GM23338 (cell line): ENCODE measurements around the gene KBTBD6. TPM values are rescaled to one million over a fixed set of nuclear protein-coding genes. Genes with fewer than 3 reads are reported as not detected.

ENCODE experiments used
- ATAC-seq: fragments of 200-7000 bp; cut with Tn5 transposase; 3 replicates; pipeline ENCODE4 v1.9.1; 2020
- DNase-seq: peaks from one replicate; pipeline ENCODE4 v3.0.0-alpha.2; 2015; ENCODE audit warnings: low spot score
- H2AFZ ChIP-seq: fragments of 200-600 bp; sonication (generic); 2 replicates; pipeline ENCODE4 v1.8.0; 2016; ENCODE audit warnings: antibody characterized with exemption, mild to moderate bottlenecking, moderate library complexity
- H3F3A ChIP-seq: fragments of 200-600 bp; sonication (generic); replicated peaks from 2 replicates; pipeline ENCODE4 v1.8.0; 2017; ENCODE audit warnings: antibody characterized with exemption, mixed run types, low read depth
- H3K27ac ChIP-seq: fragments of 200-600 bp; sonication (generic); 2 replicates; pipeline ENCODE4 v1.6.1; 2016; ENCODE audit warnings: low read depth
- H3K27me3 ChIP-seq: fragments of 200-600 bp; sonication (generic); 2 replicates; pipeline ENCODE4 v1.8.0; 2016; ENCODE audit warnings: mild to moderate bottlenecking, mixed run types, moderate library complexity; ENCODE audit not compliant: insufficient read depth
- H3K36me3 ChIP-seq: fragments of 200-600 bp; sonication (generic); 2 replicates; pipeline ENCODE4 v1.8.0; 2016; ENCODE audit warnings: mild to moderate bottlenecking; ENCODE audit not compliant: insufficient read depth
- H3K4me1 ChIP-seq: fragments of 200-600 bp; sonication (generic); 2 replicates; pipeline ENCODE4 v1.8.0; 2016; ENCODE audit warnings: mild to moderate bottlenecking, moderate library complexity; ENCODE audit not compliant: insufficient read depth
- H3K4me2 ChIP-seq: fragments of 200-600 bp; sonication (generic); 2 replicates; pipeline ENCODE4 v1.7.1; 2017; ENCODE audit warnings: mixed run types
- H3K4me3 ChIP-seq: fragments of 200-600 bp; sonication (generic); 2 replicates; pipeline ENCODE4 v1.6.1; 2016; ENCODE audit warnings: mixed run types
- H3K79me2 ChIP-seq: fragments of 200-600 bp; sonication (generic); replicated peaks from 2 replicates; pipeline ENCODE4 v1.8.0; 2017; ENCODE audit warnings: mild to moderate bottlenecking; ENCODE audit not compliant: insufficient read depth
- H3K9me2 ChIP-seq: fragments of 200-600 bp; sonication (generic); 2 replicates; pipeline ENCODE4 v1.8.0; 2017; ENCODE audit not compliant: insufficient read depth
- H4K20me1 ChIP-seq: fragments of 200-600 bp; sonication (generic); replicated peaks from 2 replicates; pipeline ENCODE4 v1.8.0; 2017; ENCODE audit warnings: mild to moderate bottlenecking; ENCODE audit not compliant: insufficient read depth
- H3K27ac Mint-ChIP-seq: 2 replicates; pipeline ENCODE4 v1.8.0; 2020; ENCODE audit warnings: inconsistent platforms, mild to moderate bottlenecking, moderate library complexity, mixed read lengths
- H3K27me3 Mint-ChIP-seq: 3 replicates; pipeline ENCODE4 v1.8.0; 2022; ENCODE audit warnings: low read depth, mild to moderate bottlenecking, moderate library complexity, mixed read lengths, inconsistent platforms; ENCODE audit not compliant: insufficient read depth, poor library complexity
- H3K36me3 Mint-ChIP-seq: 3 replicates; pipeline ENCODE4 v1.8.0; 2021; ENCODE audit warnings: low read depth, mild to moderate bottlenecking, inconsistent platforms, moderate library complexity, mixed read lengths
- H3K4me1 Mint-ChIP-seq: 3 replicates; pipeline ENCODE4 v1.8.0; 2020; ENCODE audit warnings: mild to moderate bottlenecking, inconsistent platforms, mixed read lengths
- H3K4me3 Mint-ChIP-seq: 3 replicates; pipeline ENCODE4 v1.8.0; 2021; ENCODE audit warnings: moderate library complexity, mild to moderate bottlenecking, inconsistent platforms, mixed read lengths
- H3K9me3 Mint-ChIP-seq: 3 replicates; pipeline ENCODE4 v1.8.0; 2020; ENCODE audit warnings: moderate library complexity, mild to moderate bottlenecking, inconsistent platforms, mixed read lengths
- CREB1 ChIP-seq: fragments of 250-450 bp; sonication (Bioruptor Pico); IDR thresholded peaks from 2 replicates; pipeline ENCODE4 v1.5.0; 2020; ENCODE audit warnings: low read depth, mild to moderate bottlenecking, moderate library complexity
- CTCF ChIP-seq, 2 experiments: fragments of 200-600 bp in 1 of 2; sonication (generic) in 1 of 2; conservative IDR thresholded peaks; 2 replicates each; pipeline versions ENCODE4 v1.5.1 to v1.6.1; 2016 to 2017; ENCODE audit warnings: antibody characterized with exemption in 2 of 2, low read depth in 2 of 2, mild to moderate bottlenecking in 2 of 2, moderate library complexity in 1 of 2
- ETS1 ChIP-seq: IDR thresholded peaks from 2 replicates; pipeline ENCODE4 v1.6.1; 2016; ENCODE audit warnings: antibody characterized with exemption
- EZH2 ChIP-seq: fragments of 200-600 bp; sonication (generic); IDR thresholded peaks from one replicate; pipeline ENCODE4 v1.8.0; 2017; ENCODE audit warnings: antibody characterized with exemption, mild to moderate bottlenecking, low read depth; ENCODE audit not compliant: unreplicated experiment
- EZH2phosphoT487 ChIP-seq: fragments of 200-600 bp; sonication (generic); IDR thresholded peaks from one replicate; pipeline ENCODE4 v1.8.1; 2018; ENCODE audit warnings: antibody characterized with exemption; ENCODE audit not compliant: unreplicated experiment
- JUNB ChIP-seq: IDR thresholded peaks from one replicate; pipeline ENCODE4 v1.6.1; 2016; ENCODE audit warnings: antibody characterized with exemption; ENCODE audit not compliant: unreplicated experiment
- NANOG ChIP-seq: IDR thresholded peaks from 2 replicates; pipeline ENCODE4 v1.6.1; 2016; ENCODE audit warnings: antibody characterized with exemption, borderline replicate concordance
- POLR2AphosphoS5 ChIP-seq: IDR thresholded peaks from 2 replicates; pipeline ENCODE4 v1.6.1; 2016; ENCODE audit warnings: antibody characterized with exemption, low read depth
- REST ChIP-seq: IDR thresholded peaks from one replicate; pipeline ENCODE4 v1.6.1; 2018; ENCODE audit warnings: antibody characterized with exemption; ENCODE audit not compliant: unreplicated experiment
- STAT1 ChIP-seq: IDR thresholded peaks from one replicate; pipeline ENCODE4 v1.6.1; 2016; ENCODE audit warnings: antibody characterized with exemption; ENCODE audit not compliant: unreplicated experiment
- ZNF114 ChIP-seq: fragments of 250-450 bp; sonication (Bioruptor Pico); IDR thresholded peaks from 2 replicates; pipeline ENCODE4 v1.5.0; 2020; ENCODE audit warnings: mild to moderate bottlenecking, moderate library complexity
- ZNF331 ChIP-seq: fragments of 250-450 bp; sonication (Bioruptor Pico); IDR thresholded peaks from 2 replicates; pipeline ENCODE4 v1.5.0; 2020; ENCODE audit warnings: low read depth, mild to moderate bottlenecking, moderate library complexity
- ZNF462 ChIP-seq: fragments of 250-450 bp; sonication (Bioruptor Pico); IDR thresholded peaks from 2 replicates; pipeline ENCODE4 v1.5.0; 2020; ENCODE audit warnings: mild to moderate bottlenecking, moderate library complexity
- polyA plus RNA-seq: library from polyadenylated mRNA; unstranded; fragments of >200 nt; fragmentation: Nextera tagmentation; extraction: Ambion mirVana; gene quantifications from 2 replicates; pipeline ENCODE4 v1.2.1, GENCODE V29; 2016
- total RNA-seq: library from RNA; depleted of rRNA; stranded (reverse); fragments of >200 nt; shearing (Covaris generic); gene quantifications from 2 replicates; pipeline ENCODE4 v1.2.3, GENCODE V29; 2014

Gene KBTBD6
- total and polyA plus RNA-seq, 2 experiments from 2014 or later: 5.7 to 13.5 TPM

- no peaks in the 10 kb centered on the region for H3K27me3 Mint-ChIP-seq
- no peaks in the 10 kb centered on the region for H3K9me3 Mint-ChIP-seq
- H3K27ac ChIP-seq: no peak overlapping the region
- DNase-seq (no peak), ATAC-seq (no peak)
- no peak overlapping the region for H3K4me2 ChIP-seq
- H3K36me3 ChIP-seq: no peaks in the 10 kb centered on the region
- H3K4me3 ChIP-seq: no peak overlapping the region
- H3K9me2 ChIP-seq: no peaks in the 10 kb centered on the region; the same call in 1 of the 2 replicates
- no peaks in the 10 kb centered on the region for H3F3A ChIP-seq
- H3K4me3 Mint-ChIP-seq: no peak overlapping the region
- H3K4me1 Mint-ChIP-seq: peaks cover 8% of the 10 kb centered on the region; the same call in 1 of the 3 replicates
- no peaks in the 10 kb centered on the region for H4K20me1 ChIP-seq
- H3K27ac Mint-ChIP-seq: no peak overlapping the region
- TF ChIP-seq CREB1 (CRISPR knock-in tag) (no peak), EZH2phosphoT487 (no peak), JUNB (no peak), ZNF462 (CRISPR knock-in tag) (no peak), NANOG (no peak), POLR2AphosphoS5 (no peak), ETS1 (no peak), ZNF114 (CRISPR knock-in tag) (no peak), ZNF331 (CRISPR knock-in tag) (no peak), REST (no peak), STAT1 (no peak), EZH2 (no peak), CTCF (conservative IDR thresholded peaks at IDR 0.05; ENCODE audit: low read depth in 2 of 2) (no peak)
- 0 out of 3 replicates have a peak, but pooled peaks cover under 1% of the 10 kb centered on the region for H3K36me3 Mint-ChIP-seq
- no peaks in the 10 kb centered on the region for H3K79me2 ChIP-seq
- 0 out of 2 replicates have a peak, but pooled peaks cover 6% of the 10 kb centered on the region for H3K4me1 ChIP-seq
- no peaks in the 10 kb centered on the region for H3K27me3 ChIP-seq
- no peak overlapping the region for H2AFZ ChIP-seq
Measured at GRCh38 chr13:41139296-41139966, 6.8 kb upstream of the KBTBD6 start.
